Measurements from ENCODE around the gene G6PC3.

Gene G6PC3

DNA sequence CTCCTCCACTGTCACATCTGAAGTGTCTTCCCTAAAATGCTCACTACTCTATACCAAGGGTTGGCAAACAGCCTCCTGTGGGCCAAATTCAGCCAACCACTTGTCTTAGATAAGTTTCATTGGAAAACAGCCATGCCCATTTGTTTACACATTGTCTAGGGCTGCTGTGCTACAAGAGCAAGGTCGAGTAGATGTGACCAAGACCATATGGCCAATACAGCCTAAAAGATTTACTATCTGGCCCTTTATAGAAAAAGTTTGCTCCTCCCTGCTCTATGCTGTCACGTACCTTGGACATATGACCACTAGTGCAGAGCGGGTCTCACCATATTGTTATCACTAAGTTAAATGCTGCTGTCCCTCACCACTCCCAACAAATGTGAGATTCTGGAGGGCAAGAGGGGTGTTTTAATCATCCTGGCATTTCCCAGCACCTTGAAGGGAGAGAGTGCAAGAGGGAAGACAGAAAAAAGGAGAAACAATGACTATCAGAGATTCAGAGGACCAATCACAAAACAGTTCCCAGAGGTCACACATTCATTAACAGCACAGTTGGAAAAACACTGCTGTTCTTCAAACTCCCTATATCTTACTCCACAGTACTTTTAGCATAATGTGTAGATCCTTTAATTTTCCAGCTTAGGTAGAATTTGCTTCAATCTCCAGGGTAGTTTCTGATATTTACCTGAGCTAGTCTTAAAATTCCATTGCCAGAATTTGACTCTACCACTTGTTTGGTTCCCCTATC lies 17.2 kb upstream of the G6PC3 start:
- Histone ChIP-seq H3K4me1 (ENCODE audit: control insufficient read depth, insufficient read depth, low read length, poor library complexity, severe bottlenecking) (no peaks in the 10 kb centered on the region), H3K9me3 (ENCODE audit: control insufficient read depth, low read length) (no peaks in the 10 kb centered on the region), H3K27ac (ENCODE audit: insufficient read depth, low read length, poor library complexity, severe bottlenecking) (no peak overlapping the region), H3K27me3 (replicated peaks; ENCODE audit: control insufficient read depth, insufficient read depth, low read length, poor library complexity, severe bottlenecking) (no peaks in the 10 kb centered on the region), H3K36me3 (ENCODE audit: control insufficient read depth, insufficient read depth, low read length) (peaks cover 45% of the 10 kb centered on the region), H3K4me3 (ENCODE audit: insufficient read depth, low read depth, low read length, poor library complexity, severe bottlenecking) (no peak overlapping the region)
- DNase-seq, result no peak

DNA sequence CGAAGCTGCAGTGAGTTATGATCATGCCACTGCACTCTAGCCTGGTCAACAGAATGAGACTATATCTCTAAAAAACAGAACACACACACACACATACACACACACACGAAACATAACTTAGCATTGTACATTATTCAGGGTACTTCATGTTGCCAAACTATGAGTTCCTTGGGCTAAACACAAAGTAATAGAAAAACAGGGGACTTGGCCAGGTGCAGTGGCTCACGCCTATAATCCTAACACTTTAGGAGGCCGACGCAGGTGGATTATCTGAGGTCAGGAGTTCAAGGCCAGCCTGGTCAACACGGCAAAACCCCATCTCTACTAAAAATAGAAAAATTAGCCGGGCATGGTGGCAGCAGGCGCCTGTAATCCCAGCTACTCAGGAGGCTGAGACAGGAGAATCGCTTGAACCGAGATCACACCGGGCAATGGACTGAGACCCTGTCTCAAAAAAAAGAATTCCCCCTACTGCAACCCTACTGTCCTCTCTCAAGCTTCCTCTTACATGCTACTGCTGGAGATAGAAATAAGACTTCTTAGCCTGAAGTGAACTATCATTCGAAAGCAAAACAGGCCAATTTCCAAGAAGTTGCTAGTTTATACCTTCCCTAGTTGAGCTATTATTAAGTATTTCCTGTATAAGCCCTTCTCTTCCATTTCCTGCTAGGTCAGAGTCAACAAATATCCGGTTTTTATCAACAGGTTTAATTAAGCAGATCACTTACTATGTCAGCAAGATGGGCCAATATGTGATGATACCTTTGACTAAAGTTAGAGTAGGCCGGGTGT lies 11.2 kb upstream of the G6PC3 start:
- peaks cover 6% of the 10 kb centered on the region for H3K36me3 ChIP-seq (ENCODE audit: control insufficient read depth, insufficient read depth, low read length)
- no peaks in the 10 kb centered on the region for H3K4me1 ChIP-seq (ENCODE audit: control insufficient read depth, insufficient read depth, low read length, poor library complexity, severe bottlenecking)
- no peak overlapping the region for H3K4me3 ChIP-seq (ENCODE audit: insufficient read depth, low read depth, low read length, poor library complexity, severe bottlenecking)
- no peak for DNase-seq
- no peaks in the 10 kb centered on the region for H3K27me3 ChIP-seq (replicated peaks; ENCODE audit: control insufficient read depth, insufficient read depth, low read length, poor library complexity, severe bottlenecking)
- H3K27ac ChIP-seq (ENCODE audit: insufficient read depth, low read length, poor library complexity, severe bottlenecking), result no peak overlapping the region
- no peaks in the 10 kb centered on the region for H3K9me3 ChIP-seq (ENCODE audit: control insufficient read depth, low read length)

DNA sequence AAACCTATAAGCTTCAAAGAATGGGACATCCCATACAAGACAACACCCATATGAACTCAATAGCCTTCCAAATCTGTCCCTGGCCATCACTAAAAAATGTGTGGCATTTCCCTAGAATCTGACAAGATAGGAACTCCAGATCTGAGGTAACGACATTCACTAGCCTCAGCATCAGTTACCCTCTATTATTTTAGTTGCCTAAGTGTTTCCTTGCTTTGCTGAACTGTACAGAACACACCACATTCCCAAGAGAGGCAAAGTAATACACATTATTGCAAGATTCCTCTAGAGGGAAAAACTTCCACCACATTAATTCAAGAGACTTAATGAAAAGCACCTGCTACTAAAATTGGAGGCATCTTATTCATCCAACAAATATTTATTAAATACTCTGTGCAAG lies 9.1 kb upstream of the G6PC3 start:
- DNase-seq, result no peak
- Histone ChIP-seq H3K9me3 (ENCODE audit: control insufficient read depth, low read length) (no peaks in the 10 kb centered on the region), H3K27me3 (replicated peaks; ENCODE audit: control insufficient read depth, insufficient read depth, low read length, poor library complexity, severe bottlenecking) (no peaks in the 10 kb centered on the region), H3K4me1 (ENCODE audit: control insufficient read depth, insufficient read depth, low read length, poor library complexity, severe bottlenecking) (peaks cover 10% of the 10 kb centered on the region), H3K4me3 (ENCODE audit: insufficient read depth, low read depth, low read length, poor library complexity, severe bottlenecking) (no peak overlapping the region), H3K36me3 (ENCODE audit: control insufficient read depth, insufficient read depth, low read length) (peaks cover 6% of the 10 kb centered on the region), H3K27ac (ENCODE audit: insufficient read depth, low read length, poor library complexity, severe bottlenecking) (no peak overlapping the region)

DNA sequence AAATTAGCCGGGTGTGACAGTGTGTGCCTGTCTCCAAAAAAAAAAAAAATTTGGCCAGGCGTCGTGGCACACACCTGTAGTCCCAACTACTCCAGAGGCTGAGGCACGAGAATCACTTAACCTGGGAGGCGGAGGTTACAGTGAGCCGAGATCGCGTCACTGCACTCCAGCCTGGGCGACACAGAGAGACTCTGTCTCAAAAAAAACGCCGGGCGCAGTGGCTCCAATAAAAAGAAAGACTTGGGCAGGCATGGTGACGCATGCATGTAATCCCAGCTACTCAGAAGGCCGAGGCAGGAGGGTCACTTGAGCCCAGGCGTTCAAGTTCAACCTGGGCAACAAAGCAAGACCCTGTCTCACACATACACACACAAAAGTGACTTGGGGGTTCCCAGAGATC lies 7.7 kb upstream of the G6PC3 start:
- no peak overlapping the region for H3K27ac ChIP-seq (ENCODE audit: insufficient read depth, low read length, poor library complexity, severe bottlenecking)
- peaks cover 10% of the 10 kb centered on the region for H3K4me1 ChIP-seq (ENCODE audit: control insufficient read depth, insufficient read depth, low read length, poor library complexity, severe bottlenecking)
- no peaks in the 10 kb centered on the region for H3K9me3 ChIP-seq (ENCODE audit: control insufficient read depth, low read length)
- H3K27me3 ChIP-seq (replicated peaks; ENCODE audit: control insufficient read depth, insufficient read depth, low read length, poor library complexity, severe bottlenecking), result no peaks in the 10 kb centered on the region
- peaks cover 6% of the 10 kb centered on the region for H3K36me3 ChIP-seq (ENCODE audit: control insufficient read depth, insufficient read depth, low read length)
- H3K4me3 ChIP-seq (ENCODE audit: insufficient read depth, low read depth, low read length, poor library complexity, severe bottlenecking), result no peak overlapping the region
- DNase-seq, result no peak

DNA sequence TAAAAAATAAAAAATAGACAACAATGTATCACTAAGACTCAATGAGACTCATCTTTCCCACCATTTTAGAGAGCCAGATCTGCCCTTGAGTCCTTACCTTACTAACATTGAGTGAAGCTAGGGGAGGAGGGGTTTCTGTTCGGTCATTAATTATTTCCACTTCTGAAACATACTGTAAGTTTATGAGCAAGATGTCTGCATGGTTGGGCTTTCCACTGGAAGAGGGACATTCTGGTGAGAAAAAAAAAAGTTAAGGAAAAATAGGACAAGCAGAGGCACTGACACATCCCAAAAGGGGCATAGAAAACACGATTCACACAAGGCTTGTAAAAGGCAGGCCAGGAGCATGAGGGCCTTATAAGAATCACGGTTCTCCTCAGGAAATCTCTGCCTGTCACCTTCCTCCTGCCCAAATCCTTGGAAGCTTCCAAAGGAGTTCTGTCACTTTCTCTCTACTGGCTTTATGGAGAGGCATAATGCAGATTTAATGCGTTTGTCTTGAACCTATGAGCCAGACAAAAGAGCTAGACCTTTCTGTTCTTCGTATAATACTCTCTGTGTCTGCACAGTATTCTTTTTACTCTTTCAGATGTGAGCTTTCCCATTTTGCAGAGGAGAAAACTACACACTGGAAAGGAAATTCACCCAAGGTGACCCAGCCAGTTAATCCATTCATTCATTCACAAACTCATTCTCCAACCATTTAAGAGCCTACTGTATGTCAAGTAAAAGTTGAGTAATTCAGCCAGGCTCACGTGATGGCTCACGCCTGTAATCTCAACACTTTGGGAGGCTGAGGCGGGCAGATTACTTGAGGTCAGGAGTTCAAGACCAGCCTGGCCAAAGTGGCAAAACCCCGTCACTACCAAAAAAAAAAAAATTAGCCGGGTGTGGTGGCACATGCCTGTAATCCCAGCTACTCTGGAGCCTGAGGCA lies 6.6 kb upstream of the G6PC3 start:
- no peak overlapping the region for H3K27ac ChIP-seq (ENCODE audit: insufficient read depth, low read length, poor library complexity, severe bottlenecking)
- H3K27me3 ChIP-seq (replicated peaks; ENCODE audit: control insufficient read depth, insufficient read depth, low read length, poor library complexity, severe bottlenecking), result no peaks in the 10 kb centered on the region
- H3K4me1 ChIP-seq (ENCODE audit: control insufficient read depth, insufficient read depth, low read length, poor library complexity, severe bottlenecking), result peaks cover 10% of the 10 kb centered on the region
- DNase-seq, result no peak
- H3K4me3 ChIP-seq (ENCODE audit: insufficient read depth, low read depth, low read length, poor library complexity, severe bottlenecking), result no peak overlapping the region
- H3K9me3 ChIP-seq (ENCODE audit: control insufficient read depth, low read length), result no peaks in the 10 kb centered on the region
- H3K36me3 ChIP-seq (ENCODE audit: control insufficient read depth, insufficient read depth, low read length), result peaks cover 3% of the 10 kb centered on the region

DNA sequence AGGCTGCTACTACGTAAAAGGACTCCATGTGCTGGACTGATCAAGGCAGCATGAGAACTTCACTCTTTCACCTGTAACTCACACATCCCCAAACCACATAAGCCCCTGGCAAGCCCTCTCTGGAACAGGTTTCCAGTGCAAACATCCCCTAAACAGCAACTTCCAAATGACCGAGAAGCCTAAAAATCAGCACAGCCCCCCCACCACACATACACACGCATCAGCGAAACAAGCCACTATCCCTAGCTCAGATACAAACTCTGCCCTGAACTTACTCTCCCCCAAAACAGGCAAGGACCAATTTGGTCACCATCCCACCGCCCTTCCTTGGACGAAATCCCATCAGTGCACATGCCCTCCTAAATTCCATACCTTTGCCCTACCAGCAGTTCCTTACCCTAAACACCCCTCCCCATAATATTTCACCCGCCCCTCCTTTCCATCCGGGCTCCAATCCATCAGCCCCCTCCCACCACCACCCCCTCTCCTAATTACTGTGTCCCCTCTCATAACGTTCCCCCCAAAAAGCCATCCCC lies 4.8 kb upstream of the G6PC3 start:
- peak overlapping the region; percentile 79 for H3K27ac ChIP-seq (ENCODE audit: insufficient read depth, low read length, poor library complexity, severe bottlenecking)
- no peaks in the 10 kb centered on the region for H3K27me3 ChIP-seq (replicated peaks; ENCODE audit: control insufficient read depth, insufficient read depth, low read length, poor library complexity, severe bottlenecking)
- peaks cover 10% of the 10 kb centered on the region for H3K4me1 ChIP-seq (ENCODE audit: control insufficient read depth, insufficient read depth, low read length, poor library complexity, severe bottlenecking)
- H3K4me3 ChIP-seq (ENCODE audit: insufficient read depth, low read depth, low read length, poor library complexity, severe bottlenecking), result peak overlapping the region; percentile 89
- DNase-seq, result no peak
- no peaks in the 10 kb centered on the region for H3K36me3 ChIP-seq (ENCODE audit: control insufficient read depth, insufficient read depth, low read length)
- no peaks in the 10 kb centered on the region for H3K9me3 ChIP-seq (ENCODE audit: control insufficient read depth, low read length)

DNA sequence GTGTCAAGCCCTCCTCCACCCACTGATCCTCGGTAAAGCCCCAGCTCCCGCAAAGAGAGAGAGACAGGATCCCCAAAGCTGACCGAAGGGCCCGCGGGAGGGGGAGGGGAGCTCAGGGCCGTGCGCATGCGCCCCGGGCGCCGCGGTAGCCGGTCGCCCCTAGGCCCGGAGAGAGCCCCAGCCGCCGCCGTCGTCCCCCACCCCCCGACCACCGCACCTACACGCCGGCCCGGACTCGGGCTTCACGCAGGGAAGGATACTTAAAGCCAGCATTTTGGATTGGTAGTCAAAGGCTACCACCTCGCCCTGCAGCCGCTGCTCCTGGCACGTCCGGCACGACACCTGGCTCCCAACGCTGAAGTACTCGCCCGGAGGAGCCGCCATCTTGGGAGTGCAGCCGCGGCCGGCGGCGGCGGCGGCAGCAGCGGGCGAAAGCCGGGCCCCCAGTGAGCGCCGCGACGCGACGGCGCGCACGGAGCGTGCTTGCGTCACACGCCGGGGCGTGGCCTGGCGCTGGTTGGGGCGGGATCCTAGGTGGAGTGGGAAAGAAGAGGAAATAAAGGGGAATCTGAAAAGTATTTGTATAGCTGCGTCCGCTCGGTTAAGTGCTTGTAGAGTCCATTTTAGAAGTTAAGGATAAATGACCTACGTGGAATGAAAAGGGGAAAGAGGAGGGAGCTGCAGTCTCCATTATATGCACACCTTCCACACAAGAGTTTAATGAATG lies 4.2 kb upstream of the G6PC3 start, which contains the start of gene LSM12:
Gene LSM12, minus strand, starts transcription at position 468 of the 727 bp plus-strand sequence. Its CDS starts 84 bp downstream, at position 384.
- peak; percentile 77 to 84 (median 81) for DNase-seq
- Histone ChIP-seq H3K9me3 (ENCODE audit: control insufficient read depth, low read length) (no peaks in the 10 kb centered on the region), H3K4me3 (ENCODE audit: insufficient read depth, low read depth, low read length, poor library complexity, severe bottlenecking) (peak within 1 kb of the TSS; percentile 89), H3K27ac (ENCODE audit: insufficient read depth, low read length, poor library complexity, severe bottlenecking) (peak within 1 kb of the TSS; percentile 79), H3K36me3 (ENCODE audit: control insufficient read depth, insufficient read depth, low read length) (no peaks in the 10 kb centered on the region), H3K4me1 (ENCODE audit: control insufficient read depth, insufficient read depth, low read length, poor library complexity, severe bottlenecking) (peaks cover 13% of the 10 kb centered on the region), H3K27me3 (replicated peaks; ENCODE audit: control insufficient read depth, insufficient read depth, low read length, poor library complexity, severe bottlenecking) (no peaks in the 10 kb centered on the region)

DNA sequence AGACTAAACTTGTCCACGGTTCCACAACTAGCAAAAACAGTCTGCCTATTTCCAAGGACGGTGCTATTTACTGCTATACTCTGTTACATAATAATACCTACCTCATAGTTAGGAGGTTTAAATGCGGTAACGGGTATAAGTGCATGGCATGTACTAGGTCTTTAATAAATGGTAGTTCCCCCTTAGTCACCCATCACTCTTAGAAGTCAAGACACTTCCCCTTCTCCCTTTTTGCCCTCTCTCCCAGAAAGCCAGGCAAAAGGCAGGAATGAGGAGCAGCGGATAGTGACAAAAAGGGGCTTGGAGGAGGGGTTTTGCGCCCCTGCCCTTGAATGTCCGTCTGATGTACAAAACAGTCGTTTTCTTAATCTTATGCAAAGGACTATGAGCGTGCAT lies 3.0 kb upstream of the G6PC3 start:
- Histone ChIP-seq H3K36me3 (ENCODE audit: control insufficient read depth, insufficient read depth, low read length) (no peaks in the 10 kb centered on the region), H3K27ac (ENCODE audit: insufficient read depth, low read length, poor library complexity, severe bottlenecking) (no peak overlapping the region), H3K27me3 (replicated peaks; ENCODE audit: control insufficient read depth, insufficient read depth, low read length, poor library complexity, severe bottlenecking) (no peaks in the 10 kb centered on the region), H3K9me3 (ENCODE audit: control insufficient read depth, low read length) (no peaks in the 10 kb centered on the region), H3K4me1 (ENCODE audit: control insufficient read depth, insufficient read depth, low read length, poor library complexity, severe bottlenecking) (peaks cover 17% of the 10 kb centered on the region), H3K4me3 (ENCODE audit: insufficient read depth, low read depth, low read length, poor library complexity, severe bottlenecking) (no peak overlapping the region)
- DNase-seq, result no peak

DNA sequence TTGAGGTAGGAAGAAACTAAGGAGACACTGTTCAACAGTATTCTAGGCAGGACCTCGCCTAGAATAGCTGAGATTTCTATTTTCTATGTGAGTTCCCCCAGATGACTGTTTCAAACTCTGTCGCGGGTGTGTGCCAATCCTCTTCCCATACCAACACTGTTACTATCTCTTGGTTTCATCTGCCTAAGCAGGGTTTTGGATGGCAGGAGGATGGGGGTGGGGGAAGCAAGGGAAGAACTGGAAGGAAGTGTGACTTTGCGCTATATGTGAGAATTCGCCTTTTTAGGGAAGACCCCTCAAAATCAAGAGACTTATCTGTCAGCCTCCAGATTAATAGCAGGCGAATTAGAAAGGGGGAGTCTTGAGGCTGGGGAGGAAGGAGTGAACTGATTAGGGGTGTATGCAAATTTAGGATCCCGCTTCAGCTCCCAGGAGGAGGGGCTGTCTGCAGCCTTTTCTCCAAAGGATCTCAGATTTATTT lies 521 bp upstream of the G6PC3 start:
- peaks cover 17% of the 10 kb centered on the region for H3K4me1 ChIP-seq (ENCODE audit: control insufficient read depth, insufficient read depth, low read length, poor library complexity, severe bottlenecking)
- DNase-seq, result no peak
- peak overlapping the region; percentile 69 for H3K4me3 ChIP-seq (ENCODE audit: insufficient read depth, low read depth, low read length, poor library complexity, severe bottlenecking)
- H3K36me3 ChIP-seq (ENCODE audit: control insufficient read depth, insufficient read depth, low read length), result no peaks in the 10 kb centered on the region
- H3K27ac ChIP-seq (ENCODE audit: insufficient read depth, low read length, poor library complexity, severe bottlenecking), result peak overlapping the region; percentile 73
- H3K9me3 ChIP-seq (ENCODE audit: control insufficient read depth, low read length), result no peaks in the 10 kb centered on the region
- no peaks in the 10 kb centered on the region for H3K27me3 ChIP-seq (replicated peaks; ENCODE audit: control insufficient read depth, insufficient read depth, low read length, poor library complexity, severe bottlenecking)
